Mucosa of gallbladder (tissue), 1 donor: Measurements from ENCODE around the gene PKD1L1. TPM values are rescaled to one million over a fixed set of nuclear protein-coding genes. Genes with fewer than 3 reads are reported as not detected.

ENCODE experiments used
- DNase-seq: peaks from one replicate; pipeline ENCODE4 v3.0.0-alpha.2; 2020; ENCODE audit warnings: low spot score
- total RNA-seq: library from RNA; stranded (reverse); gene quantifications from one replicate; pipeline ENCODE4 v1.2.1, GENCODE V29; 2021
- donor health status: DM: no; HTN: no; CAD: no.

Gene PKD1L1
- total RNA-seq, 1 donor from 2014 or later, result 0.20 TPM

- DNase-seq, result no peak
Observed at GRCh38 chr7:47875406-47875805, 72.9 kb downstream of the PKD1L1 start.

GRCh38 chr7:47873762-47874161 is 74.5 kb downstream of the PKD1L1 start:
- DNase-seq, result no peak

- DNase-seq, result no peak
Observed at GRCh38 chr7:47867286-47867685, 81.0 kb downstream of the PKD1L1 start.

- no peak for DNase-seq
Observed at GRCh38 chr7:47866120-47866519, 82.1 kb downstream of the PKD1L1 start.

- DNase-seq, result no peak
Observed at GRCh38 chr7:47852330-47853245, 95.7 kb downstream of the PKD1L1 start.

- no peak for DNase-seq
Observed at GRCh38 chr7:47847207-47847606, 101.1 kb downstream of the PKD1L1 start.

GRCh38 chr7:47846138-47846836 is 102.0 kb downstream of the PKD1L1 start:
- no peak for DNase-seq

GRCh38 chr7:47844311-47844710 is 104.0 kb downstream of the PKD1L1 start:
- DNase-seq, result no peak

- no peak for DNase-seq
Observed at GRCh38 chr7:47843291-47843690, 105.0 kb downstream of the PKD1L1 start.

- DNase-seq, result no peak
Observed at GRCh38 chr7:47839381-47839780, 108.9 kb downstream of the PKD1L1 start.

- no peak for DNase-seq
Observed at GRCh38 chr7:47837826-47838225, 110.4 kb downstream of the PKD1L1 start.

GRCh38 chr7:47836503-47837202 is 111.6 kb downstream of the PKD1L1 start:
- DNase-seq, result no peak

GRCh38 chr7:47836080-47836479 is 112.2 kb downstream of the PKD1L1 start:
- no peak for DNase-seq

- DNase-seq, result no peak
Observed at GRCh38 chr7:47833211-47833610, 115.1 kb downstream of the PKD1L1 start.

- DNase-seq, result no peak
Observed at GRCh38 chr7:47832105-47832715, 116.1 kb downstream of the PKD1L1 start.

- DNase-seq, result no peak
Observed at GRCh38 chr7:47830015-47830414, 118.3 kb downstream of the PKD1L1 start.

- DNase-seq, result no peak
Observed at GRCh38 chr7:47827871-47828270, 120.4 kb downstream of the PKD1L1 start.

GRCh38 chr7:47827351-47827756 is 120.9 kb downstream of the PKD1L1 start:
- DNase-seq, result no peak

GRCh38 chr7:47826754-47827153 is 121.5 kb downstream of the PKD1L1 start:
- DNase-seq, result no peak

GRCh38 chr7:47819607-47819920 is 128.7 kb downstream of the PKD1L1 start:
- DNase-seq, result no peak

- DNase-seq, result peak; percentile 66
Observed at GRCh38 chr7:47818796-47819606, 129.3 kb downstream of the PKD1L1 start.
